NCI-H2196 (cell line): ENCODE results near the gene TUBGCP5.
A peak's percentile ranks its signal among the peaks of the same experiment; 100 is the strongest.
"Not testable (repeated sequence)": the region's sequence is repeated elsewhere in the genome, so short reads cannot be mapped to it uniquely, and the experiment has no call there.

ENCODE experiments used
- DNase-seq: peaks from one replicate; lab custom pipeline; 2025; ENCODE audit not compliant: unreplicated experiment; lab: John Stamatoyannopoulos, UW

The TUBGCP5 gene

GRCh38 chr15:23043535-23043934 lies 4.2 kb upstream of the TUBGCP5 start:
- DNase-seq: not testable (repeated sequence)

DNA sequence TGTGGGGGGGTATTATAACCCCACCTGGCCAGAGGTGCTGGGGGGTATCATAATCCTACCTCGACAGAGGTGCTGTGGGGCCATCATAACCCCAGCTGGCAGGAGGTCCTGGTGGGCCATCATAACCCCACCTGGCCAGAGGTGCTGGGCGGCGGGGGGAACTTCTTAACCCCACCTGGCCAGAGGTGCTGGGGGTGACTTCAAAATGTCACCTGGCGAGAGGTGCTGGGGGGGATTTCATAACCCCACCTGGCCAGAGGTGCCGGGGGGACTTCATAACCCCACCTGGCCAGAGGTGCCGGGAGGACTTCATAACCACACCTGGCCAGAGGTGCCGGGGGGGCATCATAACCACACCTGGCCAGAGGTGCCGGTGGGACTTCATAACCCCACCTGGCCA lies 2.4 kb upstream of the TUBGCP5 start:
- DNase-seq: not testable (repeated sequence)

DNA sequence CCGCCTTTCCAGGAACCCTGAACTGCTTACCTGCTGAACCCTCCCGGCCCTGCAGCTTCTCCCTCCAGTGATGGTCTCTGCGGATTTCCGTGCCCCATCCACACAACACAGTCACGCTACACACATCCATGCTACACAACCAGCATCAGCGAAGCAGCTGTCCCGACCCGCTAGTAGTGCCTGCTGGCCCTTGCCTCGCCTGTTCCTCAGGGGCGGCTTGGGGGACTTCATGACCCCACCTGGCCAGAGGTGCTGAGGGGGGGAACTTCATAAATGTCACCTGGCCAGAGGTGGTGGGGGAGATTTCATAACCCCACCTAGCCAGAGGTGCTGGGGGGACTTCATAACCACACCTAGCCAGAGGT lies 530 bp upstream of the TUBGCP5 start:
- no peak for DNase-seq

- no peak for DNase-seq
These were observed 635 bp downstream of the TUBGCP5 start for GRCh38 chr15:23038726-23039142.

- no peak for DNase-seq
These were observed 3.3 kb downstream of the TUBGCP5 start for GRCh38 chr15:23035964-23036566.

- no peak for DNase-seq
These were observed 5.4 kb downstream of the TUBGCP5 start for GRCh38 chr15:23033979-23034378.

DNA sequence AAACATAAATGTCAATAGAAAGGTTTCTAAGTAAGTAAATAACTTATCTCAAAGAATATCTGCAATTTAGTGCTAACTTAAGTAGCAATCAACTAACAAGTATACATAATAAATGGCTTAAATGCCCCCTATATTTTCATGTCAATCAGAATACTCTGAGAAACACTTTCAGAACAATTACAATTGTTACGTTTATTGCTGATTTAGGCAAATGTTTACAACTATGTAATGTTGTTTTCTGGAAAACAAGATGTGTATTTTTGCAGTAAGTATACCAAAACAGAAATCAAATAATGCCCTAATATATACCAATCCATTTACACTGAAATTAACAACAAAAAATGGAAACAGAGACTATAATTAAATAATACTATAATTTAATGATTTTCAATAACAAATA lies 13.2 kb downstream of the TUBGCP5 start:
- no peak for DNase-seq

GRCh38 chr15:23022156-23022555 lies 17.2 kb downstream of the TUBGCP5 start:
- DNase-seq: no peak

DNA sequence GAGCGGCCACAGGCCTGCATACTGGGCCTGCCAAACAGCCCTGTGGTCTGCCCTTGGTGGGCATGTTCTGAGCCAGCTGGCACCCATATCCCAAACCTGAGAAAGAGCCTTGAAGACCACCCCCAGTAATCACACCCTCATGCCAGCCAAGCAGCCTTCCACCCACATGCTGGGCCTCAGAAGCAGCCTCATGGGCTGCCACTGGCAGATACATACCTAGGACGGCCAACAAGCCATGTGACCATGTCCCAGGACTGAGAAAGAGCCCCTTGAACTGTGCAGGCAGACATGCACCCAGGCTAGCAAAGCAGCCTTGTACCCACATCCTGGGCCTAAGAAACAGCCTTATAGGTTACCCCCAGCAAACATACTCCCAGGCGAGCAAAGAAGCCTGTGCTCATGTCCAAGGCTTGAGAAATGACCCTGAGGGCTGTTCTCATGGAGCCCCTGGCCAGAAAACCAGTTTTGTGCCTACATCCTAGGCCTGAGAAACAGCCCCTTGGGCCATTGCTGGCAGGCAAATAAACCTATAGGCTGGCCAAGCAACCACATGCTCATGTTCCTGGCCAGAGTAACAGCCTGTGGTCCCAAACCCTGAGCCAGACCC lies 24.9 kb downstream of the TUBGCP5 start:
- DNase-seq: no peak

DNA sequence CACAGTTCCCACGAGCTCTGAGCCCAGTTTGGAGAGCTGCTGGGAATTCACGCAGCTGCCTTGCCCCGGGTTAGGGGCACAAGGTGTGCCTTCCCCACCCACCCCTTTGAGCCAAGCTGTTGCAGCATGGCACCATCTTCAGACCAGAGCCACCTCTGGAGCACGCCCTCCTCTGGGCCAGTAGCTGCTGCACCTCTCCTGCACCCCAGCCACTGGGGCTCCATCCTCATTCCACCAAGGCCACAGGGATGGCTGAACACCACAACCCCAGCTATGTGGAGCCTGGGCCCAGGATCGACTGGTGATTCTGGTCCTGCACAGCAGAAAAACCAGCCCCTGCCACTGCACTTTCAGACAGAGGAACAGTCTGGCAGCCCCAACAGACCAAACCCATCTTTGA lies 25.7 kb downstream of the TUBGCP5 start:
- no peak for DNase-seq

DNA sequence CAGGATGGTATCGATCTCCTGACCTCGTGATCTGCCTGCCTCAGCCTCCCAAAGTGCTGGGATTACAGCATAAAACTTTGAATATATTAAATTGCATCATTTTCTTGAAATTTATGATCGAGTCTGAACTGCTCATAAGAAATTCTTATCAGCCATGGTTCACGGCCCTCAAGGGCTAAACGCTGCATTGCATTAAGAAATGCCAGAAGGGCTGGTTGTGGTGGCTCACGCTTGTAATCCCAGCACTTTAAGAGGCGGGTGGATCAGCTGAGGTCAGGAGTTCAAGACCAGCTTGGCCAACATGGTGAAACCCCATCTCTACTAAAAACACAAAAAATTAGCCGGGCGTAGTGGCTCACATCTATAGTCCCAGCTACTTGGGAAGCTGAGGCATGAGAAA lies 26.8 kb downstream of the TUBGCP5 start:
- not testable (repeated sequence) for DNase-seq

DNA sequence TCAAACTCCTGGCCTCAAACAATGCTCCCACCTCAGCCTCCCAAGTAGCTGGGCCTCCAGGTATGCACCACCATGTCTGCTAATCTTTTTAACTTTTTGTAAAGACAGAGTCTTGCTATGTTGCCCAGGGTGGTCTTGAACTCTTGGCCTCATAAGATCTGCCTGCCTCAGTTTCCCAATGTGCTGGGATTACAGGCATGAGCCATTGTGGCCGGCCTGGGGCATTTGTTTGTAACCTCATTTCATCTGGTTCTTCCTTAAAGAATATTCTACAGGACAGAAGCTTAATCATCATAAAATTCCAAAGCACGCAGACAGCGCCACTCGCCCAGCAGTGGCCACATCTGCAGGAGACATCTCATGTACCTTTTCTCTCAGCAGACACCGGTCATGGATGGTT lies 35.6 kb downstream of the TUBGCP5 start:
- no peak for DNase-seq

- DNase-seq: no peak
These were observed 36.4 kb downstream of the TUBGCP5 start for GRCh38 chr15:23002920-23003319.

DNA sequence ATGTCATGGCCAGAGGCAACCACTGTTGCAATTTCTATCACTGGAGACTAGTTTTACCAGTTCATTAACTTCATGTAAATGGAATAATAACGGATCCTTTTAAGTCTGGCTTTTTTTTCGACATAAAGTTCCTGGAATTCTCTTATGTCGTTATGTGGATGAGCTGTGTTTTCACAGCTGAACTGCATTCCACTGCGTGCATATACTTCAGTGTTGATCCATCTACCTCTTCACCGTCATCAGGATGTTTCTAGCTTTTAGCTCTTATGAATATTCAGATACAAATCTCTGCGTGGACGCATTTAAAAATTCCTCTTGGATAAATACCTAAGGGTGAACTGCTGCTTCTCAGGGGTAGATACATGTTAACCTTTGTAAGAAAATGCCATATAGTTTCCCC lies 43.6 kb downstream of the TUBGCP5 start:
- no peak for DNase-seq

DNA sequence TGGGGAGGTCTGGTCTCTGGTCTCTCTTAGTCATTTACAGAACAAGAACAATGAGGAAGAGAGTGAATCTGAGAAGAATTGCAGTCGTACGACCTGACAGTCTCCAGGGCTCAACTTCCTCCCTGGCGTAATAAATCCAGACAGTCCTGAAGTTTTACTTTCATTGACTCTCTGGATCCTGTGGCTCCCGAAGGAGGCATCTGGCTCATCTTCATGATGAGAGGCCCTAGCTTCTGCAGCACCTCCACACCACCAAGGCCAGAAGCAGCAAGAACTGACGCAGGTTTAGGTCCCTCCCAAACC lies 47.4 kb downstream of the TUBGCP5 start:
- no peak for DNase-seq

DNA sequence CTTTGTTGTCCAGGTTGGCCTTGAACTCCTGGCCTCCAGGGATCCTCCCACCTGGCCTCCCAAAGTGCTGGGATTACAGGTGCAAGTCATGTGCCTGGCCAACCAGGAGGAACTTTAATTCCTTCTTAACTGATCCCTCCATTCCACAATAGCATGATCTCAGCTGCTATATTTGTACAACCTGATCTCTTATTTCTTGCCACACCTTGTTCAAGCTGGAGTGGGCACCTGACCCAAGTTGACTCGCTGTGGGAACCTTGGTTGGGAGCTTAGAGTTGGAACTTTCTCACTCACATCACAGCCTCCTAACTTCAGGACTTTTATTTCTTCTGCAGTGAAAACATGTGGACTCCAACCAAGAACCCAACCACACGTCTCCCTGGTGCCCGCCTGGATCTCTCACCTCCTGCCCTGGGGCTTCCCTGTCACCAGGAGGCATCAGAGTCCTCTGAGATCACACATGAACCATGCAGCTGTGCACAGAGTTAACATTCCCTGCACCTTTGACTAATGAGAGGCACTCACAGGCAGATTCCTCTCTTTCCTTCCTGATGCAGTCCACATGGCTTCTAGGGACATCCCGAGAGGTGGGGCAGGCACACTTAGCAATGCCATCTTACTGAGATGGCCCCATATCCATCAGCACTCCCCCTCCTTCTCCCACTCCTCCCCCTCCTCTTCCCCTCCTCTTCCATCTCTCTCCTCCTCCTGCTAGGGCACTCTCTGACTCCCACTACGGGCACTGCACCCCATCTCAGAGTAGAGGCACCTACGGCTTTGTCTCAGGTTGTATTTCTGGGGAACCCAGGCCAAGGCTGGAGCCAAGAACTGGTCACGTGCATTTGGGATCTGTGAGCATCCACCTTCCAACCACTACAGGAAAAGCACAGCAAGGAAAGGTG lies 49.5 kb downstream of the TUBGCP5 start:
- DNase-seq: no peak

GRCh38 chr15:22988811-22989210 lies 50.6 kb downstream of the TUBGCP5 start:
- DNase-seq: no peak

- DNase-seq: not testable (repeated sequence)
These were observed 57.4 kb downstream of the TUBGCP5 start for GRCh38 chr15:22981931-22982330.

DNA sequence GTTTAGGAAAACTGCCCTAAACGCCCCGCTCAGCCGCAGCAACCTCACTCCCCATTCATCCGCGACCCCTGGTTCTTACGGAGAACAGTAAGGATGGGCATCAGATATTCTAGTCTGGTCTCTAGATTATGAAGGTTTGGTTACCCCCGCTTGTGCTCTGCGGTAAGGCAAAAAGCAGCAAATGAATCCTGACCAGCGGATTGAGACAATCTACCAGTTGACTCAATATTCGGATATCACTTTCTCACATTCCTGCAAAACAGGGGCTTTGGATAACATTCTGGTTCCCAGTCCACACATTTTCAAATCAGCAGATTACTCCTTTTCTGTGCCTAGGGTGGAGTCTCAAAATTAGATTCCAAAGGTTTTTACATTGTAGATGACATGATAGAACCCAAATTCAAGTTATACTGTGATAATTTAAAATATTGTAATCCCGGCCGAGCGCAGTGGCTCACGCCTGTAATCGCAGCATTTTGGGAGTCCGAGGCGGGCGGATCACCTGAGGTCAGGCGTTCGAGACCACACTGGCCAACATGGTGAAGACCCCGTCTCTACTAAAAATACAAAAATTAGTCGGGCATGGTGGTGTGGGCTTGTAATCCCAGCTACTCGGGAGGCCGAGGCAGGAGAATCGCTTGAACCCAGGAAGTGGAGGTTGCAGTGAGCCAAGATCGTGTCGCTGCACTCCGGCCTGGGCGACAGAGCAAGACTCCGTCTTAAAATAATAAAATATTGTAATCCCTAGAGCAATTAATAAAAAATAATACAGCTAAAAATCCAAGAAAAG lies 58.1 kb downstream of the TUBGCP5 start:
- DNase-seq: no peak

DNA sequence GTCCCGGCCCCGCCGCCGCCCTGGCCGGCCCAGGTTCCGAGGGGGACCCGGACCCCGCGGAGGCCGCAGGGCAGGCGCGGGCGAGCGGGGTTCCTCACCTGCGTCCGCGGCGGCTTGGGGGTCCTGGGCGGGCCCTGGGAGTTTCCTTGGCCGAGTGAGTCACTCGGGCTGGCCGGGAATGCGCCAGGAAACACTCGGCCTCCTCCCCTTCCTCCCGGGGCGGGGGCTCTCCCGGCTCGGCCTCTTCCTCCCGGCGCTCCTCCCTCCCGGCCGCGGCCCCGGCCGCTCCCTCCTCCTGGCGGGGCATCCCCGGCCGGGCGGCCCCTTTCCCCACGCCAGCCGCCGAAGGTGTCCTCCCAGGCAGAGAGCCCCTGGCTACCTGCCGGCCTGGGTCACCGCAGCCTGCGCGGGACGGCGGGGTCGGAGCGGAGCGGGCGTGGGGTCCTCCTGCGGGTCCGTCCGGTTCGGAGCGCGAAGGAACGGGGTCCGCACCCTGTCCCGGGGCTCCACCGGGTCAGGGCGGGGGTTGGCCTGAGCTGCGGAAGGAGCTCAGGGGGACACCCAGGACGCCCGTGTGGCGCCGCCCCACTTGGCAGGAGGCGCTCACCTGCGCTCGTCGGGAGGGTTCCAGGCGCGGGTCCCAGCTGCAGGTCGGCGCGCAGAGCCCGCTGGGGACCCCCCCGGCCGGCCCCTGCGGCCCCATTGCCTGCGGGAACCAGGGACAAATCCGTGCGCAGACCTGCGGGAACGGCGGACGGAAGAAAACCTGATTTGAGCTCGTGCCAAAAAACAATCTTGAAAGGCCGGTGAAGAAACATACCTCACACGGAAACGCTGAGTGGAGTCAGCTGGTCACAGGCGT lies 58.9 kb downstream of the TUBGCP5 start, which contains the start of gene CYFIP1:
TSS of gene CYFIP1 (minus strand) at position 180 of the 862 bp plus-strand sequence. CDS start 33,083 bp downstream, outside the sequence.
- DNase-seq: peak; percentile 54
